PC-3 (cell line): ENCODE data around the gene PLEKHH1. TPM values are rescaled to one million over a fixed set of nuclear protein-coding genes. Genes with fewer than 3 reads are reported as not detected.

Source experiments
- ATAC-seq: fragments of 200-7000 bp; cut with Tn5 transposase; 2 replicates; pipeline ENCODE4 v1.9.1; 2020; ENCODE audit warnings: mild to moderate bottlenecking, moderate library complexity
- BruUV-seq: library from RNA; stranded (reverse); fragments of 400-500 nt; replicated peaks from 2 replicates; lab custom pipeline; 2021; lab: Mats Ljungman, UMichigan
- CTCF ChIA-PET: fragments of 300-600 bp; sonication (Branson Sonifier 250); formaldehyde crosslinking; loops from one replicate; lab custom pipeline; 2022; ENCODE audit warnings: antibody characterized with exemption; lab: Charles Lee
- POLR2A ChIA-PET: fragments of 300-600 bp; sonication (Branson Sonifier 250); formaldehyde crosslinking; loops from one replicate; lab custom pipeline; 2022; ENCODE audit warnings: antibody characterized with exemption; ENCODE audit not compliant: unreplicated experiment; lab: Charles Lee
- DNase-seq: peaks from one replicate; pipeline ENCODE4 v3.0.0-alpha.2; 2015
- H2AFZ ChIP-seq: fragments of 300-600 bp; sonication (generic); 2 replicates; pipeline ENCODE4 v1.6.0; 2016; ENCODE audit warnings: antibody characterized with exemption, low read length
- H3F3A ChIP-seq: fragments of 300-600 bp; sonication (generic); one replicate; pipeline ENCODE4 v1.6.0; 2017; ENCODE audit warnings: antibody characterized with exemption, low read length, control low read depth, mild to moderate bottlenecking; ENCODE audit not compliant: unreplicated experiment
- H3K27ac ChIP-seq: fragments of 300-600 bp; sonication (generic); 2 replicates; pipeline ENCODE4 v1.5.1; 2016; ENCODE audit warnings: mild to moderate bottlenecking, low read length
- H3K27me3 ChIP-seq: fragments of 300-600 bp; sonication (generic); 2 replicates; pipeline ENCODE4 v1.6.1; 2016; ENCODE audit warnings: low read length, mixed read lengths
- H3K36me3 ChIP-seq: fragments of 300-600 bp; sonication (generic); 2 replicates; pipeline ENCODE4 v1.6.1; 2016; ENCODE audit warnings: low read depth, mixed run types, low read length, mixed read lengths
- H3K4me1 ChIP-seq: fragments of 300-600 bp; sonication (generic); 2 replicates; pipeline ENCODE4 v1.5.1; 2016; ENCODE audit warnings: low read length; ENCODE audit not compliant: insufficient read depth
- H3K4me2 ChIP-seq: fragments of 300-600 bp; sonication (generic); 2 replicates; pipeline ENCODE4 v1.6.0; 2016; ENCODE audit warnings: low read length
- H3K4me3 ChIP-seq: fragments of 300-600 bp; sonication (generic); 2 replicates; pipeline ENCODE4 v1.5.1; 2016; ENCODE audit warnings: mild to moderate bottlenecking, low read length, mixed read lengths
- H3K79me2 ChIP-seq: fragments of 300-600 bp; sonication (generic); 2 replicates; pipeline ENCODE4 v1.6.1; 2017; ENCODE audit warnings: low read length, mixed read lengths
- H3K9ac ChIP-seq: fragments of 300-600 bp; sonication (generic); 2 replicates; pipeline ENCODE4 v1.6.0; 2016; ENCODE audit warnings: mild to moderate bottlenecking, low read length
- H3K9me2 ChIP-seq: fragments of 300-600 bp; sonication (generic); replicated peaks from 2 replicates; pipeline ENCODE4 v1.6.1; 2016; ENCODE audit warnings: mixed run types, low read length, mixed read lengths
- H3K9me3 ChIP-seq: fragments of 300-600 bp; sonication (generic); 2 replicates; pipeline ENCODE4 v1.6.1; 2016; ENCODE audit warnings: low read length, mixed read lengths
- H4K20me1 ChIP-seq: fragments of 300-600 bp; sonication (generic); 2 replicates; pipeline ENCODE4 v1.6.1; 2016; ENCODE audit warnings: low read length, mixed read lengths
- CTCF ChIP-seq: fragments of 300-600 bp; sonication (generic); conservative IDR thresholded peaks from 2 replicates; pipeline ENCODE4 v1.5.1; 2017; ENCODE audit warnings: antibody characterized with exemption, low read depth, mild to moderate bottlenecking, low read length
- EZH2 ChIP-seq: fragments of 300-600 bp; sonication (generic); IDR thresholded peaks from one replicate; pipeline ENCODE4 v1.6.1; 2017; ENCODE audit warnings: antibody characterized with exemption, mild to moderate bottlenecking, low read length; ENCODE audit not compliant: unreplicated experiment
- EZH2phosphoT487 ChIP-seq: fragments of 300-600 bp; sonication (generic); IDR thresholded peaks from 2 replicates; pipeline ENCODE4 v1.6.1; 2018; ENCODE audit warnings: mild to moderate bottlenecking, antibody characterized with exemption, low read length, borderline replicate concordance
- intact Hi-C: fragments of 100-400 bp; cut with micrococcal nuclease; formaldehyde crosslinking; loops from 2 replicates; pipeline ENCODE4 v1.9.0; 2023
- total RNA-seq: library from RNA; depleted of rRNA; stranded (reverse); fragments of >200 nt; gene quantifications from 2 replicates; pipeline ENCODE4 v1.2.3, GENCODE V29; 2014

The PLEKHH1 gene
- total RNA-seq, 1 experiment from 2014 or later: 11.1 TPM

- no TSS peak for BruUV-seq
Measured at GRCh38 chr14:67485501-67486095, 47.5 kb upstream of the PLEKHH1 start.

GRCh38 chr14:67486890-67487289, 46.2 kb upstream of the PLEKHH1 start:
- CTCF ChIA-PET: no interaction called here
- Histone ChIP-seq H3K79me2 (no peaks in the 10 kb centered on the region), H3K4me3 (no peak overlapping the region), H3K4me1 (no peaks in the 10 kb centered on the region), H4K20me1 (no peaks in the 10 kb centered on the region), H3K4me2 (no peak overlapping the region), H3K27ac (no peak overlapping the region), H3K27me3 (no peaks in the 10 kb centered on the region; the same call in 1 of the 2 replicates), H3K9ac (no peak overlapping the region), H3K36me3 (no peaks in the 10 kb centered on the region), H3K9me3 (no peaks in the 10 kb centered on the region), H3F3A (no peaks in the 10 kb centered on the region), H2AFZ (no peak overlapping the region), H3K9me2 (no peaks in the 10 kb centered on the region)
- no TSS peak for BruUV-seq
- ATAC-seq (no peak), DNase-seq (no peak)
- intact Hi-C loops: no loop called here
- no peak for TF ChIP-seq EZH2
- no peak for TF ChIP-seq CTCF
- no peak for TF ChIP-seq EZH2phosphoT487
- POLR2A ChIA-PET: no interaction called here

More at GRCh38 chr14:67485501-67486095, 47.5 kb upstream of the PLEKHH1 start:
- no peak overlapping the region for H3K9ac ChIP-seq
- no peak for ATAC-seq
- ChIA-PET POLR2A (no interaction called here), CTCF (interaction anchor here (1.0 kb wide), 1 partner anchor 58 kb away, joined by 3 read pairs; no protein-coding TSS in a partner anchor)
- no peaks in the 10 kb centered on the region for H3K4me1 ChIP-seq
- no peaks in the 10 kb centered on the region for H3K79me2 ChIP-seq
- H3K9me2 ChIP-seq: no peaks in the 10 kb centered on the region
- no peak overlapping the region for H2AFZ ChIP-seq
- no peaks in the 10 kb centered on the region for H3F3A ChIP-seq
- no peaks in the 10 kb centered on the region for H3K36me3 ChIP-seq
- no peak overlapping the region for H3K4me3 ChIP-seq
- no peak overlapping the region for H3K4me2 ChIP-seq
- no peaks in the 10 kb centered on the region for H3K9me3 ChIP-seq
- no peak for DNase-seq
- H3K27me3 ChIP-seq: no peaks in the 10 kb centered on the region
- intact Hi-C loops: no loop called here
- TF ChIP-seq EZH2 (no peak), CTCF (no peak), EZH2phosphoT487 (no peak)
- no peak overlapping the region for H3K27ac ChIP-seq
- no peaks in the 10 kb centered on the region for H4K20me1 ChIP-seq

- Histone ChIP-seq H3K79me2 (no peaks in the 10 kb centered on the region), H3K27ac (no peak overlapping the region), H2AFZ (no peak overlapping the region), H3K9ac (no peak overlapping the region), H3K27me3 (no peaks in the 10 kb centered on the region; the same call in 1 of the 2 replicates), H3K4me3 (no peak overlapping the region), H3K9me2 (no peaks in the 10 kb centered on the region), H3F3A (no peaks in the 10 kb centered on the region), H3K4me1 (no peaks in the 10 kb centered on the region), H3K4me2 (no peak overlapping the region), H3K36me3 (no peaks in the 10 kb centered on the region), H3K9me3 (no peaks in the 10 kb centered on the region), H4K20me1 (no peaks in the 10 kb centered on the region)
- POLR2A ChIA-PET: no interaction called here
- DNase-seq (no peak), ATAC-seq (no peak)
- TF ChIP-seq CTCF (no peak), EZH2phosphoT487 (no peak), EZH2 (no peak)
- CTCF ChIA-PET: no interaction called here
- BruUV-seq: no TSS peak
- intact Hi-C loops: no loop called here
Measured at GRCh38 chr14:67487332-67487731, 45.8 kb upstream of the PLEKHH1 start.
